DOHH2 (cell line): ENCODE measurements around the gene IRF7.

Source experiments
- H3F3A ChIP-seq: fragments of 200-600 bp; sonication (generic), shearing (Covaris generic); 2 replicates; pipeline ENCODE4 v1.6.0; 2016; ENCODE audit warnings: antibody characterized with exemption, mild to moderate bottlenecking; ENCODE audit not compliant: control insufficient read depth, insufficient read depth
- H3K27ac ChIP-seq: fragments of 200-600 bp; sonication (generic); 2 replicates; pipeline ENCODE4 v1.5.1; 2014; ENCODE audit warnings: low read depth, mild to moderate bottlenecking, low read length, moderate library complexity
- H3K27me3 ChIP-seq: fragments of 200-600 bp; sonication (generic); 2 replicates; pipeline ENCODE4 v1.6.1; 2014; ENCODE audit warnings: mild to moderate bottlenecking, low read length, mixed read lengths; ENCODE audit not compliant: control insufficient read depth
- H3K36me3 ChIP-seq: fragments of 200-600 bp; sonication (generic); 2 replicates; pipeline ENCODE4 v1.6.1; 2014; ENCODE audit warnings: mild to moderate bottlenecking, low read length, moderate library complexity, mixed read lengths; ENCODE audit not compliant: control insufficient read depth
- H3K4me1 ChIP-seq: fragments of 200-600 bp; sonication (generic); 2 replicates; pipeline ENCODE4 v1.6.1; 2014; ENCODE audit warnings: mild to moderate bottlenecking, low read length, mixed read lengths; ENCODE audit not compliant: control insufficient read depth
- H3K4me2 ChIP-seq: fragments of 200-600 bp; sonication (generic); 2 replicates; pipeline ENCODE4 v1.6.0; 2014; ENCODE audit warnings: mild to moderate bottlenecking, low read length, moderate library complexity
- H3K4me3 ChIP-seq: fragments of 200-600 bp; sonication (generic); 2 replicates; pipeline ENCODE4 v1.5.1; 2014; ENCODE audit warnings: mild to moderate bottlenecking, low read length, mixed read lengths
- H3K79me2 ChIP-seq: fragments of 200-600 bp; sonication (generic); 2 replicates; pipeline ENCODE4 v1.6.1; 2014; ENCODE audit warnings: mild to moderate bottlenecking, low read length, mixed read lengths; ENCODE audit not compliant: control insufficient read depth
- H3K9me2 ChIP-seq: fragments of 200-600 bp; sonication (generic); replicated peaks from 2 replicates; pipeline ENCODE4 v1.6.1; 2014; ENCODE audit warnings: mild to moderate bottlenecking, low read length, mixed read lengths; ENCODE audit not compliant: control insufficient read depth
- H3K9me3 ChIP-seq: fragments of 200-600 bp; sonication (generic); 2 replicates; pipeline ENCODE4 v1.6.1; 2014; ENCODE audit warnings: antibody characterized with exemption, low read length, mixed read lengths; ENCODE audit not compliant: control insufficient read depth, insufficient read depth
- H4K20me1 ChIP-seq: fragments of 200-600 bp; sonication (generic); 2 replicates; pipeline ENCODE4 v1.6.0; 2014; ENCODE audit warnings: low read depth, mild to moderate bottlenecking, antibody characterized with exemption, low read length, moderate library complexity; ENCODE audit not compliant: control insufficient read depth, insufficient read depth
- EZH2phosphoT487 ChIP-seq: fragments of 200-600 bp; sonication (generic); IDR thresholded peaks from 2 replicates; pipeline ENCODE4 v1.6.1; 2017; ENCODE audit warnings: borderline replicate concordance, mild to moderate bottlenecking, antibody characterized with exemption, low read length, moderate library complexity, mixed read lengths
- TF ChIP-seq, protein P1 (sequence below): fragments of 200-600 bp; sonication (generic); IDR thresholded peaks from one replicate; pipeline ENCODE4 v1.5.1; 2014; ENCODE audit warnings: antibody characterized with exemption, mild to moderate bottlenecking, low read depth, low read length; ENCODE audit not compliant: poor library complexity, severe bottlenecking

Gene IRF7

DNA sequence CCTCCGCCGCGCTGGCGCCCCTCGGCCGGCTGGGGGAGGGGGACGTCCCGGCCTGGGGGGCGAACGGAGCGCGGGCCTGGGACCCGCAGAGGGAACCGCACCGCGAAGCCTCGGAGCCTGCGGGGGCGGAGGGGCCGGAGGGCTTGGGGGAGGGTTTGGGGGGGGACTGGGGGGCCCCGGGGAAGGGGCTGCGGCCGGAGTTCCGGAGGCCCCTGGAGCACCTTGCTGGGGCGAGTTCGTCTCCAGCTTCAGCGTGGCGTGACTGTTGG lies 11.5 kb upstream of the IRF7 start:
- Histone ChIP-seq H3K4me1 (peaks cover 13% of the 10 kb centered on the region), H3K27me3 (no peaks in the 10 kb centered on the region), H3K79me2 (no peaks in the 10 kb centered on the region), H3K36me3 (no peaks in the 10 kb centered on the region), H3K9me3 (no peaks in the 10 kb centered on the region), H3K27ac (no peak overlapping the region), H3F3A (no peaks in the 10 kb centered on the region), H4K20me1 (no peaks in the 10 kb centered on the region), H3K9me2 (no peaks in the 10 kb centered on the region), H3K4me2 (no peak overlapping the region), H3K4me3 (no peak overlapping the region)
- TF ChIP-seq, protein P1, sequence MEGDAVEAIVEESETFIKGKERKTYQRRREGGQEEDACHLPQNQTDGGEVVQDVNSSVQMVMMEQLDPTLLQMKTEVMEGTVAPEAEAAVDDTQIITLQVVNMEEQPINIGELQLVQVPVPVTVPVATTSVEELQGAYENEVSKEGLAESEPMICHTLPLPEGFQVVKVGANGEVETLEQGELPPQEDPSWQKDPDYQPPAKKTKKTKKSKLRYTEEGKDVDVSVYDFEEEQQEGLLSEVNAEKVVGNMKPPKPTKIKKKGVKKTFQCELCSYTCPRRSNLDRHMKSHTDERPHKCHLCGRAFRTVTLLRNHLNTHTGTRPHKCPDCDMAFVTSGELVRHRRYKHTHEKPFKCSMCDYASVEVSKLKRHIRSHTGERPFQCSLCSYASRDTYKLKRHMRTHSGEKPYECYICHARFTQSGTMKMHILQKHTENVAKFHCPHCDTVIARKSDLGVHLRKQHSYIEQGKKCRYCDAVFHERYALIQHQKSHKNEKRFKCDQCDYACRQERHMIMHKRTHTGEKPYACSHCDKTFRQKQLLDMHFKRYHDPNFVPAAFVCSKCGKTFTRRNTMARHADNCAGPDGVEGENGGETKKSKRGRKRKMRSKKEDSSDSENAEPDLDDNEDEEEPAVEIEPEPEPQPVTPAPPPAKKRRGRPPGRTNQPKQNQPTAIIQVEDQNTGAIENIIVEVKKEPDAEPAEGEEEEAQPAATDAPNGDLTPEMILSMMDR, result no peak
- no peak for TF ChIP-seq EZH2phosphoT487

DNA sequence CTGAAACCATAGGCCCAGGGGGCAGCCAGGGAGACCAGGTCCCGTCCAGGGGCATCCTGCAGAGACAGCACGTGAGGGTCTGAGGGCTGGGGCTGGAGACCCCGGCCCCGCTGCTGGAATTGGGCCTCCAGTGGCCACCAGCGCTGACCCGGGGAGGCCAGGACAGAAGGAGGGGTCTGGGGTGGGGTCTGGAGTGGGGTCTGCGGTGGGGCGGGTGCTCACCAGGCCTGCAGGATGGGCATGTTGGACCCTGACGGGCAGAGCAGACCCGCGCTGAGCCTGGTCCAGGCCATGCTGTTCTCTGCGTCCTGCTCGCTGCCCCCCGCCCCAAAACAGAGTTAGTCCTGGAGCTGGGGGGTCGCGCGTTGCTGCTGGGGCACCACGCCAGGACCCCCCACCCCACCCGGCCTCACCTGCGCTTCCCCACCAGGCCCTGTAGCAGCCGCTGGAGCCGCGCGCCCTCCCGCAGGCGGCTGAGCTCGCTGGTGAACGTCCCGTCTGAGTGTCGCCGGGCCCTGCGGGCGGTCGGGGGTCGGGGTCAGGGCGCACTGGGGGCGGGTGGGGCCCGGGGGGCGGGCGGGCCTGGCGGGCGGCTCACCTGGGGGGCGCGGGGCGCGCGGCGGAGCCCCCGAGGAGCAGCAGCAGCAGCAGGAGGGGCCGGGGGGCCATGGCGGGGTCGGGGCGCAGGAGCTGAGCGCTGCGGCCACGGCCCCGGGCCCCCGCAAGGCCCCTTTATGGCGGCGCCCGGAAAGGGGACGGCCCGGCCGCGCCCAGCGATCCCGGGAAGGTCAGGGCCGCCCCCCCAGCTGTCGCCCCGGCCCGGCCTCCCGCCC lies 10.9 kb upstream of the IRF7 start, which contains the start of gene SCT:
TSS of gene SCT (minus strand) at position 707 of the 833 bp plus-strand sequence. CDS start at position 669, 38 bp downstream.
- no peaks in the 10 kb centered on the region for H3K9me3 ChIP-seq
- H3K27ac ChIP-seq, result no peak within 1 kb of the TSS
- no peaks in the 10 kb centered on the region for H3K79me2 ChIP-seq
- H4K20me1 ChIP-seq, result no peaks in the 10 kb centered on the region
- no peaks in the 10 kb centered on the region for H3K27me3 ChIP-seq
- H3F3A ChIP-seq, result no peaks in the 10 kb centered on the region
- H3K4me2 ChIP-seq, result no peak within 1 kb of the TSS
- no peak for TF ChIP-seq EZH2phosphoT487
- TF ChIP-seq, protein P1, result no peak
- no peaks in the 10 kb centered on the region for H3K36me3 ChIP-seq
- peaks cover 13% of the 10 kb centered on the region for H3K4me1 ChIP-seq
- no peaks in the 10 kb centered on the region for H3K9me2 ChIP-seq
- H3K4me3 ChIP-seq, result no peak within 1 kb of the TSS

DNA sequence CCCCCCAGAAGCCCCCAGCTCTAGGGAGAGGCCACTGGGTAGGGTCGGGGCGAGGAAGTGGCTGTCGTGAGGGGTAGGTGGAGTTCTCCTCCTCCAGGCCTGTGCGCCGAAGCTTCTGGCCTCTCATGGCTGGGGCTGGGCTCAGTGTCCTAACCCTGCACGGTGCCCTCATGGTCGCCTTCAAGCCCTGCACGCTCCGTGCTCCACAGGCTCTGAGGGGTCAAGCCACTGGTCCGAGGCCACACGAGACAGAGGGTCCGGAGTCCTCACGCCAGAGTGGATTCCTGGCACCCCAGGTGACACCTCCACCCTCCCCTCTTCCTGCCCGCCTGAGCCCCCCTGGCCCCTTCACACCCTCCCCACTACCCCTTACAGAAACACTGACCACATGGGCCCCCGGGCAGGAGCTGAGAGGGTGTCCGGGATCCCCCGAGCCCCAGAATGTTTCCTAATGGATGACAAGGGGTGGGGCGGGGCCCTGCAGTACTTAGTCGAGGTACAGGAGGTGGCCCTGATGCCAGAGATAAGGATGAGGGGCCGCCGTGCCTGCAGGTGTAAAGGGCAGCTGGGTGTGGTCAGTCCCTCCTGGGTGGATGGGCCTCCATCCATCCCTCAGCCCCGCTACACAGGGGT lies 10.0 kb upstream of the IRF7 start:
- Histone ChIP-seq H3K4me3 (no peak overlapping the region), H3K4me2 (no peak overlapping the region), H3K27me3 (no peaks in the 10 kb centered on the region), H3K36me3 (no peaks in the 10 kb centered on the region), H3K4me1 (peaks cover 13% of the 10 kb centered on the region), H3F3A (no peaks in the 10 kb centered on the region), H3K27ac (no peak overlapping the region), H4K20me1 (no peaks in the 10 kb centered on the region), H3K9me3 (no peaks in the 10 kb centered on the region), H3K79me2 (no peaks in the 10 kb centered on the region), H3K9me2 (no peaks in the 10 kb centered on the region)
- TF ChIP-seq EZH2phosphoT487, result no peak
- TF ChIP-seq, protein P1, result no peak
